Activated naive CD4-positive, alpha-beta T cell treated with anti-CD3 and anti-CD28 coated beads, Interleukin-2, amount 50 U/mL, for 24 hours (primary cell): Measurements from ENCODE around the gene TPI1.
A peak's percentile ranks its signal among the peaks of the same experiment; 100 is the strongest.

Source experiments
- H3K27ac Mint-ChIP-seq: one replicate; pipeline ENCODE4 v1.8.0; 2021; ENCODE audit warnings: mild to moderate bottlenecking, mixed read lengths
- H3K27me3 Mint-ChIP-seq: one replicate; pipeline ENCODE4 v1.8.0; 2021; ENCODE audit warnings: mixed read lengths
- H3K36me3 Mint-ChIP-seq: one replicate; pipeline ENCODE4 v1.8.0; 2021; ENCODE audit warnings: mixed read lengths
- H3K4me1 Mint-ChIP-seq: one replicate; pipeline ENCODE4 v1.8.0; 2021; ENCODE audit warnings: mixed read lengths
- H3K4me3 Mint-ChIP-seq: one replicate; pipeline ENCODE4 v1.8.0; 2021; ENCODE audit warnings: mild to moderate bottlenecking, mixed read lengths
- H3K9me3 Mint-ChIP-seq: one replicate; pipeline ENCODE4 v1.8.0; 2021; ENCODE audit warnings: mixed read lengths

The TPI1 gene

GRCh38 chr12:6837370-6838060 is 29.8 kb upstream of the TPI1 start:
- Mint-ChIP-seq H3K27ac (no peak overlapping the region), H3K9me3 (no peaks in the 10 kb centered on the region), H3K36me3 (no peaks in the 10 kb centered on the region), H3K27me3 (no peaks in the 10 kb centered on the region), H3K4me1 (peaks cover 8% of the 10 kb centered on the region), H3K4me3 (no peak overlapping the region)

DNA sequence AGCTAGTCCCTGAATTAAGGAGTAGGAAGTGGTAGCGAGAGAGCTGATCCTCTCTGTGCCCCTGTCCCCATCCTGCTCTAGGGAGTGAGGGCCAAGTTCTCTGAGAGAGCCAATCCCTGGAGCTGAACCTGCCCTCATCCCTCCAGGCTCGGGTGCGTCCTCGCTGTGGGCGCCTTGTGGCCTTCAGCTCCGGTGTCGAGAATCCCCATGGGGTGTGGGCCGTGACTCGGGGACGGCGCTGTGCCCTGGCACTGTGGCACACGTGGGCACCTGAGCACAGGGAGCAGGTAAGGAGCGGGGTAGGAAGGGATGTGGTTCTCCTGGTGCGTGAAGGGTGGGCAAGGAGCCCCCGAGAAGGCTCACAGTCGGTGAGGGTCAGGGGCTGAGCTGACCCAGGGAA is 28.5 kb upstream of the TPI1 start:
- no peaks in the 10 kb centered on the region for H3K9me3 Mint-ChIP-seq
- no peaks in the 10 kb centered on the region for H3K27me3 Mint-ChIP-seq
- H3K36me3 Mint-ChIP-seq: no peaks in the 10 kb centered on the region
- H3K27ac Mint-ChIP-seq: no peak overlapping the region
- H3K4me3 Mint-ChIP-seq: no peak overlapping the region
- peaks cover 8% of the 10 kb centered on the region for H3K4me1 Mint-ChIP-seq

GRCh38 chr12:6839482-6840201 is 27.7 kb upstream of the TPI1 start:
- no peaks in the 10 kb centered on the region for H3K36me3 Mint-ChIP-seq
- H3K4me1 Mint-ChIP-seq: peaks cover 8% of the 10 kb centered on the region
- H3K9me3 Mint-ChIP-seq: no peaks in the 10 kb centered on the region
- H3K27me3 Mint-ChIP-seq: no peaks in the 10 kb centered on the region
- no peak overlapping the region for H3K27ac Mint-ChIP-seq
- no peak overlapping the region for H3K4me3 Mint-ChIP-seq

DNA sequence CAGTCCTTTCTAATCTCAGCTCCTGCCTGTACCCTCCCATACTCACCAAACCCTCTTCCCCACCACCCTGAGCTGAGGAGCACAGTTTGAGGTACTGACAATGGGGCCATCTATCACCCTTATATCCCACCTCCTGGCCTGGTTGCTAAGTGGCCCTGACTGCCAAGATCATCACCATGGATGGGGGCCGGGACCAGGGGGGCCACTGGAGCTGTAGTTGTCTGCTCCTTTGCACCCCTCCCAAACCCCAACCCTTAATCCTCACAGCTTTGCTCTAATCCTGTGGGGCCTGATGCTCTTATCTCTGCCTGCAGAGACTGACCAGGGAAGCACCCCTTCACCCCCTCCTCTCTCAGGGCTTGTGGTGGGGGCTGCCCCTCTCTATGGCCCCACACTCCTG is 27.0 kb upstream of the TPI1 start:
- no peaks in the 10 kb centered on the region for H3K9me3 Mint-ChIP-seq
- H3K4me3 Mint-ChIP-seq: no peak overlapping the region
- H3K27ac Mint-ChIP-seq: no peak overlapping the region
- H3K27me3 Mint-ChIP-seq: no peaks in the 10 kb centered on the region
- H3K36me3 Mint-ChIP-seq: no peaks in the 10 kb centered on the region
- peaks cover 8% of the 10 kb centered on the region for H3K4me1 Mint-ChIP-seq

GRCh38 chr12:6840761-6841515 is 26.4 kb upstream of the TPI1 start, which contains the start of gene GNB3:
TSS of gene GNB3 (plus strand) at chr12:6840925. CDS start at chr12:6841288, 363 bp downstream.
- Mint-ChIP-seq H3K27me3 (no peaks in the 10 kb centered on the region), H3K9me3 (no peaks in the 10 kb centered on the region), H3K4me3 (no peak within 1 kb of the TSS), H3K27ac (no peak within 1 kb of the TSS), H3K4me1 (peaks cover 4% of the 10 kb centered on the region), H3K36me3 (no peaks in the 10 kb centered on the region)

DNA sequence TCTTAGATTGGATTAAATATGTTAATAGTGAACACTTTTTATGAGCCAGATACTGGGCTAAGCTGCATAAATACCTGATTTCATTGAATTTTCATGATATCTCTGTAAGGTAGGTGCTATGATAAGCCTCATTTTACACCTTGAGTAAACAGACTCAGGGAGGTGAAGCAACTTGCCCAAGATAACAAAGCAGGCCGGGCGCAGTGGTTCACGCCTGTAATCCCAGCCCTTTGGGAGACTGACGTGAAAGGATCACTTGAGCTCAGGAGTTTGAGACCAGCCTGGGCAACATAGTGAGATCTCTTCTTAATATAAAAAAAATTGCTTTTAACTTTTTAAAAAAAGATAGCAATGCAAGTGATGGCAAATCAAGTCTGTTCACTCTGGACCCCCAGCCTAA is 25.3 kb upstream of the TPI1 start:
- H3K4me1 Mint-ChIP-seq: no peaks in the 10 kb centered on the region
- no peak overlapping the region for H3K4me3 Mint-ChIP-seq
- H3K27ac Mint-ChIP-seq: no peak overlapping the region
- no peaks in the 10 kb centered on the region for H3K36me3 Mint-ChIP-seq
- H3K9me3 Mint-ChIP-seq: no peaks in the 10 kb centered on the region
- no peaks in the 10 kb centered on the region for H3K27me3 Mint-ChIP-seq

DNA sequence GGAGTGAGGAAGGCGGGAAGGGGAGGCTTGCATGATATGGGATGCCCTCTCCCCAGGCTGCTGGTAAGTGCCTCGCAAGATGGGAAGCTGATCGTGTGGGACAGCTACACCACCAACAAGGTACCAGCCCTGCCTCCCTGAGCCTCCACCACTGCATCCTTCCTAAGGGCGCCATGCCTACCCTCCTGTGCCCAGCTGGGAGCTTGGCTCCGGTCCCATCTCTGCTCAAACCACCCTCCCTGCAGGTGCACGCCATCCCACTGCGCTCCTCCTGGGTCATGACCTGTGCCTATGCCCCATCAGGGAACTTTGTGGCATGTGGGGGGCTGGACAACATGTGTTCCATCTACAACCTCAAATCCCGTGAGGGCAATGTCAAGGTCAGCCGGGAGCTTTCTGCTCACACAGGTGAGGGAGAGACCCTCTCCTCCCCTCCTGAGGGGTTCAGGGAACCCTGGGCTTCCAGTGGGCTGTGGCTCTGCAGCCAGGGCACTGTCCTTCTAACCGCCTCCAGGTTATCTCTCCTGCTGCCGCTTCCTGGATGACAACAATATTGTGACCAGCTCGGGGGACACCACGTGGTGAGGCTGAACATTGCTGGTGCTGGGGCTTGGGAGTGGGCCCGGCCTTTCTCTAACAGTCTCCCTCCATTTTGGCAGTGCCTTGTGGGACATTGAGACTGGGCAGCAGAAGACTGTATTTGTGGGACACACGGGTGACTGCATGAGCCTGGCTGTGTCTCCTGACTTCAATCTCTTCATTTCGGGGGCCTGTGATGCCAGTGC is 24.0 kb upstream of the TPI1 start:
- Mint-ChIP-seq H3K4me3 (no peak overlapping the region), H3K9me3 (no peaks in the 10 kb centered on the region), H3K27me3 (no peaks in the 10 kb centered on the region), H3K27ac (no peak overlapping the region), H3K4me1 (no peaks in the 10 kb centered on the region), H3K36me3 (no peaks in the 10 kb centered on the region)

DNA sequence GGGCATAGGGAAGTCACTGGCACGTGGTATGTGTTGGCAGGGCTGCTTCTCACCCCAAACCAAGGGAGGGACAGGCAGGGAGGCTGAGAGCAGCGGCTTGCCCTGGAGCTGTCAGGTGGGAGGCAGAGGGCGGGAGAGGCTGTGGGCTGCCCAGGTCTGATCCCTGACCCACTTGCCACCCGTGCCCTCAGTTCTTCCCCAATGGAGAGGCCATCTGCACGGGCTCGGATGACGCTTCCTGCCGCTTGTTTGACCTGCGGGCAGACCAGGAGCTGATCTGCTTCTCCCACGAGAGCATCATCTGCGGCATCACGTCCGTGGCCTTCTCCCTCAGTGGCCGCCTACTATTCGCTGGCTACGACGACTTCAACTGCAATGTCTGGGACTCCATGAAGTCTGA is 21.9 kb upstream of the TPI1 start:
- no peaks in the 10 kb centered on the region for H3K36me3 Mint-ChIP-seq

GRCh38 chr12:6846316-6846869 is 20.9 kb upstream of the TPI1 start:
- H3K27ac Mint-ChIP-seq: no peak overlapping the region
- H3K4me3 Mint-ChIP-seq: no peak overlapping the region
- H3K4me1 Mint-ChIP-seq: peaks cover 4% of the 10 kb centered on the region
- H3K27me3 Mint-ChIP-seq: no peaks in the 10 kb centered on the region
- H3K9me3 Mint-ChIP-seq: no peaks in the 10 kb centered on the region
- no peaks in the 10 kb centered on the region for H3K36me3 Mint-ChIP-seq

More for the DNA sequence above, 21.9 kb upstream of the TPI1 start:
- Mint-ChIP-seq H3K4me3 (no peak overlapping the region), H3K9me3 (no peaks in the 10 kb centered on the region), H3K27me3 (no peaks in the 10 kb centered on the region), H3K4me1 (no peaks in the 10 kb centered on the region), H3K27ac (no peak overlapping the region)

DNA sequence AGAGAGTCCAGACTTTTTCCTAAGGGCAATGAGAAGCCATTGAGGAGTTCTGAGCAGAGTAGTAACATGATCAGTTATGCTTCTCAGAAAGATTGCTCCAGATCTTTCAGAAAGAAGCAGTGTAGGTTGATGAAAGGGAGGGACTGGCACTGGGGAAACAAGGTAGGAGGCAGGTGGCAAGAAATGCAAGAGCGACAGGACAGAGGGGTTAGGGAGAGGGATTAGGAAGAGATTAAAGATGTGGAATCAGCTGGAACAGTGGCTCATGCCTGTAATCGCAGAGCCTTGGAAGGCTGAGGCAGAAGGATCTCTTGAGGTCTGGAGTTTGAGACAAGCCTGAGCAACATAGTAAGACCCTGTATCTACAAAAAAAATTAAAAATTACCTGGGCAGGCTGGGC is 19.7 kb upstream of the TPI1 start:
- peaks cover 4% of the 10 kb centered on the region for H3K4me1 Mint-ChIP-seq
- no peak overlapping the region for H3K4me3 Mint-ChIP-seq
- no peaks in the 10 kb centered on the region for H3K9me3 Mint-ChIP-seq
- H3K27ac Mint-ChIP-seq: no peak overlapping the region
- no peaks in the 10 kb centered on the region for H3K36me3 Mint-ChIP-seq
- H3K27me3 Mint-ChIP-seq: no peaks in the 10 kb centered on the region

GRCh38 chr12:6849427-6849826 is 17.9 kb upstream of the TPI1 start:
- no peaks in the 10 kb centered on the region for H3K27me3 Mint-ChIP-seq
- peaks cover 17% of the 10 kb centered on the region for H3K4me1 Mint-ChIP-seq
- H3K9me3 Mint-ChIP-seq: no peaks in the 10 kb centered on the region
- no peaks in the 10 kb centered on the region for H3K36me3 Mint-ChIP-seq
- H3K4me3 Mint-ChIP-seq: no peak overlapping the region
- H3K27ac Mint-ChIP-seq: no peak overlapping the region

DNA sequence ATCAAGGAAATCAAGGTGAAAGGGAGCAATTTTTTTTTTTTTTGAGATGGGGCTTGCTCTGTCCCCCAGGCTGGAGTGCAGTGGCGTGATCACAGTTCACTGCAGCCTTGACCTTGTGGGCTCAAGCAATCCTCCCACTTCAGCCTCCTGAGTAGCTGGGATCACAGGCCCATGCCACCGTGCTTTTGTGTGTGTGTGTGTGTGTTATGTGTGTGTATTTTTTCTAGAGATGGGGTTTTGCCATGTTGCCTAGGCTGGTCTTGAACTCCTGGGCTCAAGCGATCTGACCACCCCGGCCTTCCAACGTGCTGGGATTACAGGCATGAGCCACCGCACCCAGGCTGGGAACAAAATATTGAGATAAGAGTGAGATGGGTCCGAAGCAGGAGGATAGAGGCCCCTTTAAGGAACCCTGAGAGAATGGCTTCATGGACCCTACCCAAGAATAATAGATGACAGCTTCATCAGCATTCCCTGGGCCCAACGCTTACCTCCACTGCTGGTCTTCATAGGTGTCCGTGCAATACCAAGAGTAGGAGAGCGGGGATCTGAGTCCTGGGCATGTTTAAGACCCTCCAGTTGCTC is 17.3 kb upstream of the TPI1 start:
- Mint-ChIP-seq H3K27ac (no peak overlapping the region), H3K9me3 (no peaks in the 10 kb centered on the region), H3K4me1 (peaks cover 21% of the 10 kb centered on the region), H3K27me3 (no peaks in the 10 kb centered on the region), H3K4me3 (no peak overlapping the region), H3K36me3 (no peaks in the 10 kb centered on the region)

DNA sequence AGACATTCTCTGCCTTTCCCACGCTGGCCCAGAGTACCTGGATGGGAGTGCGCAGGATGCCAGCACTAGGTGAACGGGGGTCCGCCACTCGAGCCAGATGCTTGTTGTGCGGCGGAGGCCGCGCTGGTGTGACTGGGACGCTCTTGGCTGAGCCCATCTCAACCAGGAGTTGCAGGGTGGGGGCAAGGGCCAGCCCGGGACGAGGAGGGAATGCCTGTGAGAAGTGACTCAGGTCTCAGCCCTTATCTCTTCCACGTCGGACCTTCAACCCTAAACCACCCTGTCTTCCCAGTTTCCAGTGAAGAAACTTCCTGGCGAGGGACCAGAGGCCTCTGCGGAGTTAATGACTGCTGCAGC is 16.6 kb upstream of the TPI1 start:
- H3K4me3 Mint-ChIP-seq: no peak overlapping the region
- peaks cover 24% of the 10 kb centered on the region for H3K4me1 Mint-ChIP-seq
- peaks cover under 1% of the 10 kb centered on the region for H3K36me3 Mint-ChIP-seq
- no peaks in the 10 kb centered on the region for H3K27me3 Mint-ChIP-seq
- no peaks in the 10 kb centered on the region for H3K9me3 Mint-ChIP-seq
- no peak overlapping the region for H3K27ac Mint-ChIP-seq

GRCh38 chr12:6851153-6851920 is 16.0 kb upstream of the TPI1 start, which contains the start of gene CDCA3:
TSS of gene CDCA3 (minus strand) at chr12:6851286. CDS start at chr12:6850952, 334 bp downstream.
- Mint-ChIP-seq H3K27me3 (no peaks in the 10 kb centered on the region), H3K27ac (peak within 1 kb of the TSS; percentile 95), H3K36me3 (peaks cover 1% of the 10 kb centered on the region), H3K4me3 (peak within 1 kb of the TSS; percentile 88), H3K4me1 (peaks cover 26% of the 10 kb centered on the region), H3K9me3 (no peaks in the 10 kb centered on the region)
